ENCODE results near the gene OR2F2.

Gene OR2F2

GRCh38 chr7:143900230-143900766 is 34.7 kb upstream of the OR2F2 start:
- Histone ChIP-seq H3K27ac (ENCODE audit: low read length) (no peak overlapping the region), H3K4me3 (ENCODE audit: low read length) (0 out of 2 replicates have a peak overlapping the region, but pooled peaks have one; percentile 72), H2AFZ (ENCODE audit: low read length) (no peak overlapping the region), H3K4me2 (ENCODE audit: low read depth, low read length) (peak overlapping the region; percentile 59; the same call in 1 of the 2 replicates), H3K36me3 (replicated peaks; ENCODE audit: insufficient read depth, low read length) (no peaks in the 10 kb centered on the region), H3K27me3 (replicated peaks; ENCODE audit: insufficient read depth, low read length) (no peaks in the 10 kb centered on the region), H3K9me2 (replicated peaks; ENCODE audit: insufficient read depth, low read length) (no peaks in the 10 kb centered on the region), H3K9ac (ENCODE audit: low read length) (no peak overlapping the region), H3K79me2 (ENCODE audit: low read length) (peaks cover 36% of the 10 kb centered on the region), H3K4me1 (ENCODE audit: low read length) (peaks cover 10% of the 10 kb centered on the region; the same call in 1 of the 2 replicates), H3K9me3 (replicated peaks; ENCODE audit: insufficient read depth, low read length) (no peaks in the 10 kb centered on the region), H3F3A (ENCODE audit: insufficient read depth, low read length) (peaks cover 9% of the 10 kb centered on the region; the same call in 1 of the 2 replicates), H4K20me1 (ENCODE audit: insufficient read depth, low read length) (no peaks in the 10 kb centered on the region)
- DNase-seq, result no peak
- TF ChIP-seq EZH2phosphoT487 (IDR thresholded peaks at IDR 0.05; ENCODE audit: low read length) (no peak), EZH2 (optimal IDR thresholded peaks at IDR 0.05; ENCODE audit: low read depth, low read length) (no peak), CTCF (IDR thresholded peaks at IDR 0.05; ENCODE audit: low read length) (no peak)

- H3K4me1 ChIP-seq (ENCODE audit: low read length), result peaks cover 10% of the 10 kb centered on the region; the same call in 1 of the 2 replicates
- peak overlapping the region; percentile 59 for H3K4me2 ChIP-seq (ENCODE audit: low read depth, low read length)
- H3K9me2 ChIP-seq (replicated peaks; ENCODE audit: insufficient read depth, low read length), result no peaks in the 10 kb centered on the region
- H3K27ac ChIP-seq (ENCODE audit: low read length), result peak overlapping the region; percentile 64; the same call in 1 of the 2 replicates
- peak overlapping the region; percentile 67 for H3K9ac ChIP-seq (ENCODE audit: low read length)
- H3K9me3 ChIP-seq (replicated peaks; ENCODE audit: insufficient read depth, low read length), result no peaks in the 10 kb centered on the region
- H3F3A ChIP-seq (ENCODE audit: insufficient read depth, low read length), result peaks cover 9% of the 10 kb centered on the region; the same call in 1 of the 2 replicates
- no peak for TF ChIP-seq EZH2 (optimal IDR thresholded peaks at IDR 0.05; ENCODE audit: low read depth, low read length)
- no peak for TF ChIP-seq CTCF (IDR thresholded peaks at IDR 0.05; ENCODE audit: low read length)
- no peak for TF ChIP-seq EZH2phosphoT487 (IDR thresholded peaks at IDR 0.05; ENCODE audit: low read length)
- peaks cover 33% of the 10 kb centered on the region for H3K79me2 ChIP-seq (ENCODE audit: low read length)
- peak overlapping the region; percentile 72 for H3K4me3 ChIP-seq (ENCODE audit: low read length)
- no peaks in the 10 kb centered on the region for H3K36me3 ChIP-seq (replicated peaks; ENCODE audit: insufficient read depth, low read length)
- H3K27me3 ChIP-seq (replicated peaks; ENCODE audit: insufficient read depth, low read length), result no peaks in the 10 kb centered on the region
- no peaks in the 10 kb centered on the region for H4K20me1 ChIP-seq (ENCODE audit: insufficient read depth, low read length)
- H2AFZ ChIP-seq (ENCODE audit: low read length), result peak overlapping the region; percentile 80
- DNase-seq, result no peak
Observed at GRCh38 chr7:143901332-143901667, 33.7 kb upstream of the OR2F2 start.

- Histone ChIP-seq H4K20me1 (ENCODE audit: insufficient read depth, low read length) (no peaks in the 10 kb centered on the region), H3K9ac (ENCODE audit: low read length) (peak within 1 kb of the TSS; percentile 67), H3K27ac (ENCODE audit: low read length) (peak within 1 kb of the TSS; percentile 64; the same call in 1 of the 2 replicates), H3K4me1 (ENCODE audit: low read length) (peaks cover 10% of the 10 kb centered on the region; the same call in 1 of the 2 replicates), H3K9me3 (replicated peaks; ENCODE audit: insufficient read depth, low read length) (no peaks in the 10 kb centered on the region), H3F3A (ENCODE audit: insufficient read depth, low read length) (peaks cover 9% of the 10 kb centered on the region; the same call in 1 of the 2 replicates), H3K4me3 (ENCODE audit: low read length) (peak within 1 kb of the TSS; percentile 72), H3K79me2 (ENCODE audit: low read length) (peaks cover 31% of the 10 kb centered on the region), H3K27me3 (replicated peaks; ENCODE audit: insufficient read depth, low read length) (no peaks in the 10 kb centered on the region), H3K9me2 (replicated peaks; ENCODE audit: insufficient read depth, low read length) (no peaks in the 10 kb centered on the region), H2AFZ (ENCODE audit: low read length) (peak within 1 kb of the TSS; percentile 80), H3K4me2 (ENCODE audit: low read depth, low read length) (peak within 1 kb of the TSS; percentile 59), H3K36me3 (replicated peaks; ENCODE audit: insufficient read depth, low read length) (no peaks in the 10 kb centered on the region)
- DNase-seq, result peak; percentile 95
- TF ChIP-seq CTCF (IDR thresholded peaks at IDR 0.05; ENCODE audit: low read length) (peak; percentile 58), EZH2phosphoT487 (IDR thresholded peaks at IDR 0.05; ENCODE audit: low read length) (no peak)
Observed at GRCh38 chr7:143901668-143902331, 33.2 kb upstream of the OR2F2 start, which contains the start of gene TCAF1. TSS of gene TCAF1 (minus strand) at chr7:143902176. CDS start at chr7:143876608, 25,568 bp downstream.

All from MM.1S (cell line).